GM12891 (cell line): ENCODE results near the gene RPN2.

Experiments
- DNase-seq: peaks from one replicate; pipeline ENCODE4 v3.0.0; 2011; ENCODE audit warnings: low spot score; ENCODE audit not compliant: insufficient read length
- FAIRE-seq: peaks from 2 replicates; lab custom pipeline; 2011; peaks lifted over from hg19 to GRCh38; lab: Jason Lieb, UNC
- PAX5 ChIP-seq: IDR thresholded peaks from 2 replicates; pipeline ENCODE4 v1.6.1; 2011; ENCODE audit warnings: low read length, moderate library complexity, mild to moderate bottlenecking; ENCODE audit not compliant: insufficient read depth, severe bottlenecking
- POLR2A ChIP-seq: IDR thresholded peaks from 2 replicates; pipeline ENCODE4 v1.6.1; 2011; ENCODE audit warnings: low read depth, low read length, control low read depth
- POLR2AphosphoS5 ChIP-seq: IDR thresholded peaks from 2 replicates; pipeline ENCODE4 v1.6.1; 2011; ENCODE audit warnings: low read depth, low read length, control low read depth
- POU2F2 ChIP-seq: IDR thresholded peaks from 2 replicates; pipeline ENCODE4 v1.6.1; 2011; ENCODE audit warnings: low read depth, mild to moderate bottlenecking, control low read depth, low read length, moderate library complexity
- SPI1 ChIP-seq: IDR thresholded peaks from 2 replicates; pipeline ENCODE4 v1.6.1; 2011; ENCODE audit warnings: low read depth, low read length, control low read depth
- TAF1 ChIP-seq: IDR thresholded peaks from 2 replicates; pipeline ENCODE4 v1.6.1; 2011; ENCODE audit warnings: low read depth, low read length, control low read depth

The RPN2 gene

GRCh38 chr20:37172836-37173235, 6.3 kb upstream of the RPN2 start:
- TF ChIP-seq TAF1 (no peak), POU2F2 (no peak), POLR2A (no peak), PAX5 (no peak), POLR2AphosphoS5 (no peak), SPI1 (no peak)
- no peak for FAIRE-seq
- no peak for DNase-seq

- FAIRE-seq (peak; percentile 68), DNase-seq (no peak)
- TF ChIP-seq POLR2AphosphoS5 (no peak), POLR2A (no peak), PAX5 (no peak), SPI1 (no peak), TAF1 (no peak), POU2F2 (no peak)
Measured at GRCh38 chr20:37179683-37180524, 774 bp downstream of the RPN2 start.

DNA sequence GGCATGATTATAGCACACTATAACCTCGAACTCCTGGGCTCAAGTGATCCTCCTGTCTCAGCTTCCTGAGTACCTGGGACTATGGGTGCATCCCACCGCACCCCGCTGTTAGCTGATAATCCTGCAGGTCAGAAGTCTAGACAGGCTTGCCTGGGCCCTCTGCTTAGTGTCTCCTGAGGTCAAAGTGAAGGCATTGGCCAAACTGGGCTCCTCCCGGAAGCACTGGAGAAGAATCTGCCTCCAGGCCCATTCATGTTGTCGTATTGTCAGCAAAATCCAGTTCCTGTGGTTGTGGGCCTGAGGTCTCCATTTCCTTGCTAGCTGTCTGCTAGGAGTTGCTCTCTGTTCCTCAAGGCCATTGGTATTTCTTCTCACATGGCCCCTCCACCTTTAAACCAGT, 6.6 kb downstream of the RPN2 start:
- DNase-seq (no peak), FAIRE-seq (no peak)
- TF ChIP-seq SPI1 (no peak), TAF1 (no peak), POU2F2 (no peak), PAX5 (no peak), POLR2AphosphoS5 (no peak), POLR2A (no peak)

DNA sequence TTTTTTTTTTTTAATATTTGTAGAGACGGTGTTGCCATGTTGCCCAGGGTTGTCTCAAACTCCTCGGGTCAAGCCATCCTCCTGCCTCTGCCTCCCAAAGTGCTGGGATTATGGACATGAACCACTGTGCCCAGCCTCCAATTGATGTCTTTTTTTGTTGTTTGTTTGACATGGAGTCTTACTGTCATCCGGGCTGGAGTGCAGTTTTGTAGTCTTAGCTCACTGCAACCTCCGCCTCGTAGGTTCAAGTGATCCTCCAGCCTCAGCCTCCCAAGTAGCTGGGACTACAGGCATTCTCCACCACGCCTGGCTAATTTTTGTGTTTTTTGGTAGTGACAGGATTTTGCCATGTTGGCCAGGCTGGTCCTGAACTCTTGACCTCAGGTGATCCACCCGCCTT, 9.7 kb downstream of the RPN2 start:
- DNase-seq: no peak
- no peak for TF ChIP-seq SPI1
- no peak for TF ChIP-seq POLR2A
- TF ChIP-seq PAX5: no peak
- TF ChIP-seq TAF1: no peak
- TF ChIP-seq POLR2AphosphoS5: no peak
- no peak for TF ChIP-seq POU2F2
- no peak for FAIRE-seq

DNA sequence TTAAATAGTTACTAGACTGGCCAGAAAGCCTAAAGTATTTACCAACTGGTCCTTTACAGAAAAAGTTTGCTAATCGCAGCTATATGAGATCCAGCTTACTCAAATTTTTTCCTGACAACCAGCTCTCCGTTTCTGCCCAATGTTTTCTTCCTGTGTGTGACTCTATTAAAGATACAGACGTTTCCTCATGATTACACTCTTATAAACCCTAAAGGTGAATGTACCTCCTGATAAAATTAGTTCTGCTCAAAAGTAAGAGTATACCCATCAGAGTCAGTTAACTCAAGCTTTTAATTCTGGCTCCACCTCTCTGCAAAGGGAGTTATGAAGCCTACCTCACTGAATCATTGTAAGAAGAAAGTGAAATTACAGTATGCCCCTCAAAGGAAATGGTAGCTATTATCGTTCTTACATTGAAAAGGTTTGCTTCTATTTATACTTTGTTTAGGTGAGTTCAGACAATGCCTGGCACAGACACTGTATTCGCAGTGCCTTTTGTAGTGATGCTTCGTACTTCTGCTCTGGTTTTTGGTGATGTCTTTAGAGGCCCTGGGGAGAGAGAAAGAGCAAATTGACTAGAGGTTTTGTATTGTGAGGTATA, 10.4 kb downstream of the RPN2 start:
- DNase-seq: no peak
- TF ChIP-seq POLR2A (no peak), POLR2AphosphoS5 (no peak), SPI1 (no peak), PAX5 (no peak)
- FAIRE-seq: no peak

DNA sequence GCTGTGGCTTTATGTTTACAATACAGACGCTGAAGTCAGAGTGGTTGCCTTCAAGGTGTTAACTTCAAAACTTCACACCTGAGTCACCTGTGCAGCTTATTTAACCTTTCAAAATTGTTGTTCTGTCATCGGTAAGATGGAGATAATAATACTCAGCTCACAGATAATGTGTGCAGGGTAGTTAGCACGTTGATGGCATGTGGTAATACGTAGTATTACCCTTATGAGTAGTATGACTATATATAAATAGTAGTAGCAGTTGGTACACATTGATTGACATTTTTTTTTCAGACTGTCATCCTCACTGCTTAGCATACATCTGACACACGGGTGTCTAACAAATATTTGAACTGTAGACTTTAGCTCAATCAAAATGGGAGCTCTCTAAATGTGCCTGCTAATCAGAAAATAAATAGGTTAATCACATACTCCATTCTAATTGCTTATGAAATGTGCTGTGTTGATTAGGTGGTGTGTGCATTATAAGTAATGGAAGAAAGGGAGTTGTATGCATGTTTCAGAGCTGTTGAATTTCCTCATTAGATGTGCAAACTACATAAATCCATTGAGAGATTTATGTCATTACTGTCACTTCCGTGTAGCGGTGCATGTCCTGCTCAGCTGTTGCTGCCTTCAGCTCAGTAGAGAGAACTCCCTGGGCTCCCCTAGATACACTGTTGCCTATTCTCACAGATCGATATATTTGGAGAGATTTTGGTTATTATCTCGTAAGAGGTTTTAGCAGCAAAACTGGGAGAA, 11.4 kb downstream of the RPN2 start:
- FAIRE-seq: no peak
- TF ChIP-seq POLR2A (no peak), SPI1 (no peak), TAF1 (no peak), POLR2AphosphoS5 (no peak), PAX5 (no peak), POU2F2 (no peak)

DNA sequence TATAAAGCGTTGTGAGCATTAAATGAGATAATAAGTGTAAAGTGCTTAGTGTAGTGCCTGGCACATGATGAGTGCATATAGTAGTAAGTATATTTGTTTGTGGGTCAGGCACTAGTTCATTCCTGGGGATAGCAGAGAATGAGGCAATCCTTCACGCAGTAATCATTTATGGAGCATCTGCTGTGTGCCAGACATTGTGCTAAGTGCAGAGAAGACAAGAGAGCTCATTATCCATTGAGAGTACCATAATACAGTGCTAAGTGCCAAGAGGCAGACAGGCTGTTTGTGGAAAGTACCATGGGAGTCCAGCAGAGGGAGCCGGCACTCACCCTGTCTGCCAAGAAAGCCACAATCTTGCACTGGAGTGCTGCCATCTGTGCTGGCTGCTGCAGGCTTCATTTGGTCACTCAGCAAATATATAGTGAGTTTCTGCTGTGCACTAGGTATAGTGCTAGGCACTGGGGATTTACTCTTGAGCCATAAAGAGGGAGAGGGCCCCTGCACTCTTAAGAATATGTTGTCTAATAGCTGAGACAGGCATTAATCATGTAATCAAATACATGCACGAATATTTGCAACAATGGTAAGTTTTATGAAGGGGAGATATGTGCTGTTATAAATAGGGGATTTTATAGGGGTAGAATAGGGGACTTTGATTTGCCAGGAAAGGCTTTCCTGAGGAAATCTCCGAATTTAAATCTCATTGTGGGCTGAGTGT, 13.2 kb downstream of the RPN2 start:
- peak; percentile 82 for FAIRE-seq
- peak; percentile 56 for DNase-seq
- TF ChIP-seq PAX5: no peak
- no peak for TF ChIP-seq SPI1
- TF ChIP-seq POLR2A: no peak
- no peak for TF ChIP-seq POLR2AphosphoS5
- TF ChIP-seq POU2F2: no peak
- TF ChIP-seq TAF1: no peak

More for the DNA sequence above, 11.4 kb downstream of the RPN2 start:
- DNase-seq: no peak

DNA sequence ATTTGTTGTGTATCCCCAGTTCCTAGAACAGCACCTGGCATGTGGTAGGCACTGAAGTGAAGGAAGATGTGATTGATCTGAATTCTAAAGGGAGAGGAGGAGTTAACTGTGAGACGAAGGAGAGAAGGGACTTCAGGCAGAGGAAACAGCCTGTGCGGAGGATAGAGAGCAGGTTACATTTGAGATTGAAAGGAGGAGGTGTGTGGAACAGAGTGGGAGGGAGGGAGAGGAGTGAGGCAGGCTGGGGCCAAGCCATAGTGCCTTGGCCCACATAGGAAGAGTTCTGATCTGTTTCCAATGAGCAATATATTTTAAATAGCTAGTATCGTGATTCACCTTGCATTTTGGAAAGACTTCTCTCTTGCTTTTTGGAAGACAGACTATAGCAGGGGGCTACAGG, 14.1 kb downstream of the RPN2 start:
- DNase-seq (no peak), FAIRE-seq (no peak)
- TF ChIP-seq POLR2AphosphoS5: no peak
- TF ChIP-seq TAF1: no peak
- no peak for TF ChIP-seq POU2F2
- TF ChIP-seq PAX5: no peak
- no peak for TF ChIP-seq POLR2A
- no peak for TF ChIP-seq SPI1

DNA sequence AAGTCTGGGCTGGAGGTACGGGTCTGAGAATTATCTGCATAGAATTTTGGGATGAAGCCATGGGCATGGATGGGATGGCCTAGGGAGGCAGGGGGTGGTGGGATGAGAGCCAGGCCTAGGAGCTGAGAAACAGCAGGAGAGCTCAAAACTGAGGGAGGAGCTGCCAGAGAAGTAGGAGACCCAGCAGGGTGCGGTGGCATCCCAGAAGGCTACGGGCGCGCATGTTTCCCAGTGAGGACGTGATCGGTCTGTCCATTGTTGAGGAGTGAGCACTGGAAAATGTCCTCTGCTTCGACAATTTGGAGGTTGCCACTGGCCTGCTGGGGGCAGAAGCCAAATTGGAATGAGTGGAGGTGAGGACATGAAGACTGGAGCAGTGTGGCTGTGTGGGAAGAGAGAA, 14.7 kb downstream of the RPN2 start:
- TF ChIP-seq POLR2AphosphoS5 (no peak), SPI1 (no peak), TAF1 (no peak), POLR2A (no peak), PAX5 (no peak)
- FAIRE-seq (no peak), DNase-seq (no peak)
